K562 (cell line): ENCODE data around the gene ADARB2. TPM values are rescaled to one million over a fixed set of nuclear protein-coding genes. Genes with fewer than 3 reads are reported as not detected.

Experiments
- ETS2 ChIP-seq: IDR thresholded peaks from 2 replicates; pipeline ENCODE4 v1.6.1; 2016; ENCODE audit warnings: borderline replicate concordance, missing genetic modification characterization, mild to moderate bottlenecking, moderate library complexity, missing compliant biosample characterization; ENCODE audit not compliant: poor library complexity, severe bottlenecking
- POLR2G ChIP-seq: fragments of 200-400 bp; formaldehyde crosslinking; IDR thresholded peaks from 2 replicates; pipeline ENCODE4 v1.6.1; 2017; ENCODE audit warnings: low read depth, mild to moderate bottlenecking, antibody characterized with exemption, low read length, moderate library complexity
- SIRT6 ChIP-seq: IDR thresholded peaks from one replicate; pipeline ENCODE4 v1.6.1; 2012; ENCODE audit warnings: low read depth, mild to moderate bottlenecking, control low read depth, inconsistent platforms, low read length, moderate library complexity
- polyA plus RNA-seq, 8 experiments: library from polyadenylated mRNA; depleted of rRNA in 4 of 8; stranded (reverse) in 5 of 8; unstranded in 3 of 8; fragments of >200 nt; fragmentation: Nextera tagmentation in 2 of 8; fragmentation: Illumina TruSeq in 1 of 8; extraction: Ambion mirVana in 2 of 8; extraction: Trizol in 1 of 8; gene quantifications; 2 replicates each; pipeline versions ENCODE4 v1.2.1 to v1.2.3, GENCODE V29; 2011 to 2014; ENCODE audit warnings: inconsistent platforms in 1 of 8, missing spikeins in 1 of 8
- total RNA-seq, 7 experiments: library from RNA; depleted of rRNA in 6 of 7; stranded (reverse); fragments of >200 nt in 6 of 7; fragmentation: Illumina TruSeq in 2 of 7; extraction: Trizol in 2 of 7; gene quantifications; 2 replicates each; pipeline versions ENCODE4 v1.2.1 to v1.2.3, GENCODE V29; 2011 to 2021; ENCODE audit warnings: low replicate concordance in 1 of 7
- TF ChIP-seq, protein P1 (sequence below): sonication (generic); formaldehyde crosslinking; IDR thresholded peaks from 2 replicates; pipeline ENCODE4 v1.8.0; 2022; ENCODE audit warnings: mild to moderate bottlenecking, missing genetic modification reagents, borderline replicate concordance
- TF ChIP-seq, protein P2 (sequence below), 2 experiments: fragments of 150-350 bp in 1 of 2; IDR thresholded peaks; 2 replicates each; pipeline ENCODE4 v1.6.1; 2012 to 2016; ENCODE audit warnings: low read depth in 2 of 2, low read length in 2 of 2, mild to moderate bottlenecking in 1 of 2, moderate library complexity in 1 of 2

Gene ADARB2
- total and polyA plus RNA-seq, 9 of the 15 experiments (the other 6 are each of a cell fraction or from before 2014, with no cell fraction given): not detected

DNA sequence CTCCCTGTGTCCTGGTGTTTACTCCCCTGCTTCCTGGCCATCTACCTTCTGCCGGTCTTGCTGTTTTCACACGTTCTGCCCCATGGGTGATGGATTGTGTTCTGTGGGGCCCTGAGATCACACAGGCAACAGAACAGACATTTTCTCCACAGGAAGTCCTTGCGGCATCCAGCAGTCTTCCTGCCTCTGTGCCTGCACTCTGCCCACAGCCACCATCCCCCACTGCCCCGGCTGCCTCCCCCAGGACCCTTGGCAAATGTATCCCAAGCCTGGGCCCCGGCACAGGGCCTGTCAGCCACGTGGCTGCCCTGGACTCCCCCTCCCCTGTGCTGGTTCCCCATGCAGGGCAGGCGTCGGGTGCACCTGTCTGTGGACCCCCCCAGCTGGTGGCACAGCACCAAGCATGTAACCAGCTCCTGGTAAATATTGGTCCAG is 497.0 kb downstream of the ADARB2 start (continued):
- TF ChIP-seq, protein P1, sequence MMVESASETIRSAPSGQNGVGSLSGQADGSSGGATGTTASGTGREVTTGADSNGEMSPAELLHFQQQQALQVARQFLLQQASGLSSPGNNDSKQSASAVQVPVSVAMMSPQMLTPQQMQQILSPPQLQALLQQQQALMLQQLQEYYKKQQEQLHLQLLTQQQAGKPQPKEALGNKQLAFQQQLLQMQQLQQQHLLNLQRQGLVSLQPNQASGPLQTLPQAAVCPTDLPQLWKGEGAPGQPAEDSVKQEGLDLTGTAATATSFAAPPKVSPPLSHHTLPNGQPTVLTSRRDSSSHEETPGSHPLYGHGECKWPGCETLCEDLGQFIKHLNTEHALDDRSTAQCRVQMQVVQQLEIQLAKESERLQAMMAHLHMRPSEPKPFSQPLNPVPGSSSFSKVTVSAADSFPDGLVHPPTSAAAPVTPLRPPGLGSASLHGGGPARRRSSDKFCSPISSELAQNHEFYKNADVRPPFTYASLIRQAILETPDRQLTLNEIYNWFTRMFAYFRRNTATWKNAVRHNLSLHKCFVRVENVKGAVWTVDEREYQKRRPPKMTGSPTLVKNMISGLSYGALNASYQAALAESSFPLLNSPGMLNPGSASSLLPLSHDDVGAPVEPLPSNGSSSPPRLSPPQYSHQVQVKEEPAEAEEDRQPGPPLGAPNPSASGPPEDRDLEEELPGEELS (CRISPR knock-in tag): no peak
- no peak for TF ChIP-seq POLR2G
- TF ChIP-seq SIRT6: no peak
- no peak for TF ChIP-seq ETS2 (tag)
- TF ChIP-seq, protein P2, sequence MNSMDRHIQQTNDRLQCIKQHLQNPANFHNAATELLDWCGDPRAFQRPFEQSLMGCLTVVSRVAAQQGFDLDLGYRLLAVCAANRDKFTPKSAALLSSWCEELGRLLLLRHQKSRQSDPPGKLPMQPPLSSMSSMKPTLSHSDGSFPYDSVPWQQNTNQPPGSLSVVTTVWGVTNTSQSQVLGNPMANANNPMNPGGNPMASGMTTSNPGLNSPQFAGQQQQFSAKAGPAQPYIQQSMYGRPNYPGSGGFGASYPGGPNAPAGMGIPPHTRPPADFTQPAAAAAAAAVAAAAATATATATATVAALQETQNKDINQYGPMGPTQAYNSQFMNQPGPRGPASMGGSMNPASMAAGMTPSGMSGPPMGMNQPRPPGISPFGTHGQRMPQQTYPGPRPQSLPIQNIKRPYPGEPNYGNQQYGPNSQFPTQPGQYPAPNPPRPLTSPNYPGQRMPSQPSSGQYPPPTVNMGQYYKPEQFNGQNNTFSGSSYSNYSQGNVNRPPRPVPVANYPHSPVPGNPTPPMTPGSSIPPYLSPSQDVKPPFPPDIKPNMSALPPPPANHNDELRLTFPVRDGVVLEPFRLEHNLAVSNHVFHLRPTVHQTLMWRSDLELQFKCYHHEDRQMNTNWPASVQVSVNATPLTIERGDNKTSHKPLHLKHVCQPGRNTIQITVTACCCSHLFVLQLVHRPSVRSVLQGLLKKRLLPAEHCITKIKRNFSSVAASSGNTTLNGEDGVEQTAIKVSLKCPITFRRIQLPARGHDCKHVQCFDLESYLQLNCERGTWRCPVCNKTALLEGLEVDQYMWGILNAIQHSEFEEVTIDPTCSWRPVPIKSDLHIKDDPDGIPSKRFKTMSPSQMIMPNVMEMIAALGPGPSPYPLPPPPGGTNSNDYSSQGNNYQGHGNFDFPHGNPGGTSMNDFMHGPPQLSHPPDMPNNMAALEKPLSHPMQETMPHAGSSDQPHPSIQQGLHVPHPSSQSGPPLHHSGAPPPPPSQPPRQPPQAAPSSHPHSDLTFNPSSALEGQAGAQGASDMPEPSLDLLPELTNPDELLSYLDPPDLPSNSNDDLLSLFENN (IDR thresholded peaks at IDR 0.05; ENCODE audit: low read depth in 2 of 2, low read length in 2 of 2): no peak
